ENCODE data around the gene HRH2.

GRCh38 chr5:175690025-175690424, 32.2 kb downstream of the HRH2 start:
- TF ChIP-seq CTCF (IDR thresholded peaks at IDR 0.05; ENCODE audit: insufficient read depth, low read length) (no peak), POLR2AphosphoS5 (IDR thresholded peaks at IDR 0.05; ENCODE audit: low read depth) (no peak), GABPA (IDR thresholded peaks at IDR 0.05; ENCODE audit: low read depth) (no peak), SPI1 (IDR thresholded peaks at IDR 0.05; ENCODE audit: borderline replicate concordance, low read depth) (no peak)
- TF ChIP-seq, protein P1, sequence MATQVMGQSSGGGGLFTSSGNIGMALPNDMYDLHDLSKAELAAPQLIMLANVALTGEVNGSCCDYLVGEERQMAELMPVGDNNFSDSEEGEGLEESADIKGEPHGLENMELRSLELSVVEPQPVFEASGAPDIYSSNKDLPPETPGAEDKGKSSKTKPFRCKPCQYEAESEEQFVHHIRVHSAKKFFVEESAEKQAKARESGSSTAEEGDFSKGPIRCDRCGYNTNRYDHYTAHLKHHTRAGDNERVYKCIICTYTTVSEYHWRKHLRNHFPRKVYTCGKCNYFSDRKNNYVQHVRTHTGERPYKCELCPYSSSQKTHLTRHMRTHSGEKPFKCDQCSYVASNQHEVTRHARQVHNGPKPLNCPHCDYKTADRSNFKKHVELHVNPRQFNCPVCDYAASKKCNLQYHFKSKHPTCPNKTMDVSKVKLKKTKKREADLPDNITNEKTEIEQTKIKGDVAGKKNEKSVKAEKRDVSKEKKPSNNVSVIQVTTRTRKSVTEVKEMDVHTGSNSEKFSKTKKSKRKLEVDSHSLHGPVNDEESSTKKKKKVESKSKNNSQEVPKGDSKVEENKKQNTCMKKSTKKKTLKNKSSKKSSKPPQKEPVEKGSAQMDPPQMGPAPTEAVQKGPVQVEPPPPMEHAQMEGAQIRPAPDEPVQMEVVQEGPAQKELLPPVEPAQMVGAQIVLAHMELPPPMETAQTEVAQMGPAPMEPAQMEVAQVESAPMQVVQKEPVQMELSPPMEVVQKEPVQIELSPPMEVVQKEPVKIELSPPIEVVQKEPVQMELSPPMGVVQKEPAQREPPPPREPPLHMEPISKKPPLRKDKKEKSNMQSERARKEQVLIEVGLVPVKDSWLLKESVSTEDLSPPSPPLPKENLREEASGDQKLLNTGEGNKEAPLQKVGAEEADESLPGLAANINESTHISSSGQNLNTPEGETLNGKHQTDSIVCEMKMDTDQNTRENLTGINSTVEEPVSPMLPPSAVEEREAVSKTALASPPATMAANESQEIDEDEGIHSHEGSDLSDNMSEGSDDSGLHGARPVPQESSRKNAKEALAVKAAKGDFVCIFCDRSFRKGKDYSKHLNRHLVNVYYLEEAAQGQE (IDR thresholded peaks at IDR 0.05; ENCODE audit: insufficient replicate concordance, low read depth): no peak

Data from HL-60 (cell line).